Type B pancreatic cell (in vitro differentiated cells): ENCODE results near the gene SMPD1. TPM values are rescaled to one million over a fixed set of nuclear protein-coding genes. Genes with fewer than 3 reads are reported as not detected.

ENCODE experiments used
- DNase-seq: peaks from one replicate; pipeline ENCODE4 v3.0.0; 2021; ENCODE audit warnings: mixed read lengths; ENCODE audit not compliant: unreplicated experiment; ENCODE audit errors: extremely low spot score
- H3K27ac Mint-ChIP-seq: 2 replicates; pipeline ENCODE4 v1.8.0; 2021; ENCODE audit warnings: mild to moderate bottlenecking, mixed read lengths
- H3K27me3 Mint-ChIP-seq: 2 replicates; pipeline ENCODE4 v1.8.0; 2021; ENCODE audit warnings: mixed read lengths
- H3K36me3 Mint-ChIP-seq: 2 replicates; pipeline ENCODE4 v1.8.0; 2021; ENCODE audit warnings: mixed read lengths
- H3K4me1 Mint-ChIP-seq: one replicate; pipeline ENCODE4 v1.8.0; 2021; ENCODE audit warnings: mixed read lengths; ENCODE audit not compliant: unreplicated experiment
- H3K4me3 Mint-ChIP-seq: 2 replicates; pipeline ENCODE4 v1.8.0; 2021; ENCODE audit warnings: mild to moderate bottlenecking, mixed read lengths
- H3K9me3 Mint-ChIP-seq: 2 replicates; pipeline ENCODE4 v1.8.0; 2021; ENCODE audit warnings: mixed read lengths
- total RNA-seq: library from RNA; stranded (reverse); gene quantifications from 2 replicates; pipeline ENCODE4 v1.2.1, GENCODE V29; 2021; ENCODE audit warnings: low replicate concordance
- TF ChIP-seq, protein P1 (sequence below): fragments of 200-600 bp; sonication (generic); conservative IDR thresholded peaks from 2 replicates; pipeline ENCODE4 v1.5.0; 2021; ENCODE audit warnings: antibody characterized with exemption, mild to moderate bottlenecking

SMPD1 gene
- total RNA-seq, 1 donor from 2014 or later: 31.6 TPM

DNA sequence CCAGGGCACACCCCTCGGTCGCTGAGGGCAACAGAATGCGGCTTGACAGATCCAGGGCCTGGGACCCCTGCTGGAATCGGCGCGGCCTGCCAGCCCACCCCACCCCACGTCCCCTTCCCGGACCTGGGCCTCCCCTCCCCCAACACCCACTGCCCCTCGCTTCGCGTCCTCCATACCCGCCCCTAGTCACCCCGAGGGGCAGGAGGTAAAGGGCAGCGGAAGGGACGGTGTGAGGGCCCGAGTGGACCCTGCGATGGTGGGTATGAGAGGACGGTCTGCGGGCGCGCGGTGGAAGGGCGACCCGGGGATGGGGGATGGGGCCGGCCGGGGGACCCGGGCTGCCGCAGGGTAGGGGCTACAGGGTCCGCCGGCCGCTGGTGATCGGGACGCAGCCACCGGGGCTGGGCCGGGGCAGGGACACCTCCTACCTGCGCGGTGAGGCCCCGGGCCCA is 28.3 kb downstream of the SMPD1 start:
- TF ChIP-seq, protein P1, sequence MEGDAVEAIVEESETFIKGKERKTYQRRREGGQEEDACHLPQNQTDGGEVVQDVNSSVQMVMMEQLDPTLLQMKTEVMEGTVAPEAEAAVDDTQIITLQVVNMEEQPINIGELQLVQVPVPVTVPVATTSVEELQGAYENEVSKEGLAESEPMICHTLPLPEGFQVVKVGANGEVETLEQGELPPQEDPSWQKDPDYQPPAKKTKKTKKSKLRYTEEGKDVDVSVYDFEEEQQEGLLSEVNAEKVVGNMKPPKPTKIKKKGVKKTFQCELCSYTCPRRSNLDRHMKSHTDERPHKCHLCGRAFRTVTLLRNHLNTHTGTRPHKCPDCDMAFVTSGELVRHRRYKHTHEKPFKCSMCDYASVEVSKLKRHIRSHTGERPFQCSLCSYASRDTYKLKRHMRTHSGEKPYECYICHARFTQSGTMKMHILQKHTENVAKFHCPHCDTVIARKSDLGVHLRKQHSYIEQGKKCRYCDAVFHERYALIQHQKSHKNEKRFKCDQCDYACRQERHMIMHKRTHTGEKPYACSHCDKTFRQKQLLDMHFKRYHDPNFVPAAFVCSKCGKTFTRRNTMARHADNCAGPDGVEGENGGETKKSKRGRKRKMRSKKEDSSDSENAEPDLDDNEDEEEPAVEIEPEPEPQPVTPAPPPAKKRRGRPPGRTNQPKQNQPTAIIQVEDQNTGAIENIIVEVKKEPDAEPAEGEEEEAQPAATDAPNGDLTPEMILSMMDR: no peak
- H3K4me1 Mint-ChIP-seq: peaks cover 4% of the 10 kb centered on the region
- H3K4me3 Mint-ChIP-seq: no peak overlapping the region
- H3K36me3 Mint-ChIP-seq: peaks cover 4% of the 10 kb centered on the region
- no peak for DNase-seq
- no peak overlapping the region for H3K27ac Mint-ChIP-seq
- no peaks in the 10 kb centered on the region for H3K9me3 Mint-ChIP-seq
- peaks cover 21% of the 10 kb centered on the region for H3K27me3 Mint-ChIP-seq

DNA sequence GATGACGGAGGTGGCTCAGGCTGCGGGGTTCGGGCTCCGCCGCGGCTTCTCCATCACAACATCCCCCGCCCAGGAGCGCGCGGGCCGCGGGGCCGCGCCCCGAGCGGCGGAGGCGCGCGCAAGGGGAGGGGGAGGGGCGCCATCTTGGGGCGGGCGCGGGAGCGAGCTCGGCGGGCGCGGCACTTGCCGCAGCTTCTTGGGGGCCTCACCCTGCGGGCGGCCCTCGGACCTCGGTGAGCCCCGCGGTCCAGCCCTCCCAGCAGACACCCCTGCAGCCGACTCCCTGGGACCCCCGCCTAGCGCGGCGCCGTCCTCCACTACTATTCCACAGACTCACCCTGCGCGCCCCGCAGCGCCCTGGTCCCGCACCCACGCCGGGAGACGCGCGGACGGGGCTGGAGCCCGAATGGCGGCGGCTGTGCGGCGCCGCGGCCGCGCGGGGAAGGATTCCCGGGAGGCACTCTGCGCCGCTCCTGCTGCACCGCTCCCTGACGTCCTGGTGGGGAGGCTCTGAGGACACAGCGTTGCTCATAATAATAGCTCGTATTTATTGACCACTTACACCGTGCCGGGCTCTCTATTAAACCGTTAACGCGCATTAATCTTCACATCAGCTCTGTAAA is 28.8 kb downstream of the SMPD1 start, which contains the start of gene APBB1:
Gene APBB1 (minus strand): TSS at position 86 of the 623 bp plus-strand sequence. CDS start 7,747 bp downstream, outside the sequence.
- H3K9me3 Mint-ChIP-seq: no peaks in the 10 kb centered on the region
- peaks cover 4% of the 10 kb centered on the region for H3K36me3 Mint-ChIP-seq
- H3K4me3 Mint-ChIP-seq: peak within 1 kb of the TSS; percentile 86
- peak within 1 kb of the TSS; percentile 68 for H3K27ac Mint-ChIP-seq
- peaks cover 4% of the 10 kb centered on the region for H3K4me1 Mint-ChIP-seq
- TF ChIP-seq, protein P1: peak; percentile 54
- peak; percentile 81 for DNase-seq
- peaks cover 26% of the 10 kb centered on the region for H3K27me3 Mint-ChIP-seq

DNA sequence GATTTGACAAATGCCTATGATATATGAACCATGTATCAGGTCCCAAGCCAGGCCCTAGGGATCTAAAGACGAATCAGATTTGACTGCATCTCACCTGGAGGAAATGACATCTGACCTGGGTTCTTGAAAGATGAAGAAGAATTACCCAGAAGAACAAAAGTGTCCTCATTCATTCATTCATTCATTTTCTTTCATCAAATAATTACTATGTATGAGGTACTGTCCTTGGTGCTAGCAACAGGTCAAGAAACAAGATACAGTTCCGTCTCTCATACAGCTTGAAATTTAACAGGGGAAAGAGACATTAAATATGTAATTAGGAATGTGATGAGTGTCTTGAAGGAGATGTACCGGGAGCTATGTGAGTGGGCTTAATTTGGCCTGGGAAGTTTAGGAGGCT is 30.4 kb downstream of the SMPD1 start:
- Mint-ChIP-seq H3K4me1 (peaks cover 4% of the 10 kb centered on the region), H3K27me3 (peaks cover 37% of the 10 kb centered on the region), H3K27ac (no peak overlapping the region), H3K4me3 (no peak overlapping the region), H3K36me3 (peaks cover 4% of the 10 kb centered on the region), H3K9me3 (no peaks in the 10 kb centered on the region)
- TF ChIP-seq, protein P1: no peak
- no peak for DNase-seq

DNA sequence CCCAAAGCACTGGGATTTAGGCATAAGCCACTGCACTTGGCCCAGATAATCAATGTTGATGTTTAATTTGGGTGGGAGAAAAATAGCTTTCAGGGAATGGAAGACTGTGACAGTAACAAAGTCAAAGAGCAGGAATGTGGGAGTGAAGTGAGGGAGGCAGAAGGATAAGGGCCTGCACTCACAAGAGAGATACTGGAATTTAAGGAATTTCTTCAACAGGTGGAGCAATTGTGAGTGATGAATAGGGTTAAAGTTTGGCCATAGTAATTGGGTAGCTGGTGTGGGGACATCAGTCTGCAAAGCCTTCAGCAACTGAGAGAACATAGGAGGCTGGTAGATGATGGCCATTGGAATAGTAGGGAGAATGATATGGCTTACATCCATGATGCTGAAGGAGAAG is 37.2 kb downstream of the SMPD1 start:
- no peak overlapping the region for H3K4me3 Mint-ChIP-seq

DNA sequence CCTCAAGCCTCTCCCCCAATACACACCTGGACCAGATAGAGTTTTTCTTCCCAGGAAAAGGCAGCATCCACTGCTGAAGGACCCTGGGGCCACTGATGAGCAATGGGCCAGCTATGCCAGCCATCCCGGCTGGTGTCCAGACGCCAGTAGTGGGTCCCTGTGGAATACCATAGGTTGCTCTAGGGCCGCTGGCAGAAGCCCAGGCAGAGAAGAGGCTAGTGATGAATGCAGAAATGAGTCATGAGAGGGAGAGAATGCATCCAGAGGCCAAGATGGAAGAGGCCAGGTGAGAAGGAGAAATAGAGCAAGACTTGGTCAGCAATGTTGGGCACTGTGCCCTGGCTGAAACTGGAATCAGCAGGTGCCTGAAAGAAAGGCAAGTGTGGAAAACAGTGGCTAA is 41.6 kb downstream of the SMPD1 start:
- peaks cover 10% of the 10 kb centered on the region for H3K27me3 Mint-ChIP-seq
- H3K36me3 Mint-ChIP-seq: no peaks in the 10 kb centered on the region

More for the DNA sequence above, 37.2 kb downstream of the SMPD1 start:
- peaks cover 37% of the 10 kb centered on the region for H3K27me3 Mint-ChIP-seq
- TF ChIP-seq, protein P1: no peak
- H3K4me1 Mint-ChIP-seq: no peaks in the 10 kb centered on the region
- H3K36me3 Mint-ChIP-seq: no peaks in the 10 kb centered on the region
- H3K9me3 Mint-ChIP-seq: no peaks in the 10 kb centered on the region
- no peak for DNase-seq
- H3K27ac Mint-ChIP-seq: no peak overlapping the region

More for the DNA sequence above, 41.6 kb downstream of the SMPD1 start:
- Mint-ChIP-seq H3K4me3 (no peak overlapping the region), H3K4me1 (no peaks in the 10 kb centered on the region), H3K9me3 (no peaks in the 10 kb centered on the region), H3K27ac (no peak overlapping the region)
- DNase-seq: no peak
- TF ChIP-seq, protein P1: no peak
